HS-27A (cell line): Measurements from ENCODE around the gene IL27RA.

Experiments used
- DNase-seq: peaks from one replicate; pipeline ENCODE4 v3.0.0-alpha.2; 2012; ENCODE audit warnings: low read depth, missing footprints

Gene IL27RA

DNA sequence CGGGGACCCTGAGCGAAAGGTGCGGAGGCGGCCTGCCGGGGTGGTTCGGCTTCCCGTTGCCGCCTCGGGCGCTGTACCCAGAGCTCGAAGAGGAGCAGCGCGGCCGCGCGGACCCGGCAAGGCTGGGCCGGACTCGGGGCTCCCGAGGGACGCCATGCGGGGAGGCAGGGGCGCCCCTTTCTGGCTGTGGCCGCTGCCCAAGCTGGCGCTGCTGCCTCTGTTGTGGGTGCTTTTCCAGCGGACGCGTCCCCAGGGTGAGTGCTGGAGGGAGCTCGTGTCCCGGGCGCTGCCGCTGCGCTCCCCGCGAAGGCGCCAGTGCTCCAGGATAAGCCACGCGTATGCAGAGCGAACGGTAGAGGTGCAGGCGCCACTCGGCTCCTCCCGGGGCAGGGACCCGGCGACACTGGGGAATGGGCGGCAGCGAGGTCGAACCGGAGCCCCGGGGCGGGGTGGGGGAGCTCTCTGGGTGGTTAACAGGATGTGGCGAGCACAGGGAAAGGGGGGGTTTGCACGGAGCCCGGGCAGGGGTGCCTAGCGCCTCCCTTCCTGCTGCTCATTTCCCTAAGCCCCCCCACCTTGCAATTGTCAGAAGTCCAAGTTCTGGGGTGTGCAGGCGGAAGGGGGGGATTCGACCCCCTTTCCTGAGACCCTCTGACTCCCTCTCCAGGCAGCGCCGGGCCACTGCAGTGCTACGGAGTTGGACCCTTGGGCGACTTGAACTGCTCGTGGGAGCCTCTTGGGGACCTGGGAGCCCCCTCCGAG, at the start of gene IL27RA:
IL27RA (plus strand) TSS at position 44 of the 762 bp plus-strand sequence; CDS start at position 155, 111 bp downstream.
- no peak for DNase-seq

- DNase-seq: no peak
These were observed 49.5 kb upstream of the IL27RA start for GRCh38 chr19:13981988-13982501.

DNA sequence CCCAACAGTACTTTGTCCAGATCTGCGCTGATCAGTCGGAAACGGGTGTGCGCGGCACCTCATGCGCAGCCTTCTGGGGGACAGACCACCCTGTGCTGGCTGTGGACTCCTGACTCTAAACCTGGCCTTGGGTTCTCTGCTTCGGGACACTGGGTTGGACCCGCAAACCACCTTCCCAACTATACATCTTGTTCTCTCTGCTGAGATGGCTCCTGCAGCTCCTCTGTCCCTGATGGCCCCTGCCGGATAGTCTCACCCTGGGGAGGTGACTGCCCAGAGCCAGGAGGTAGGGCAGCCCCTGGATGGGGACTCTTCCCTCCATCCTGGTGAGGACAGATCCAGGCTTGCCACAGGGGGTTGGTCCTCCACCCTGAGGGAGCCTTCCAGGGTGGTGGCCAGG, 48.8 kb upstream of the IL27RA start:
- no peak for DNase-seq

DNA sequence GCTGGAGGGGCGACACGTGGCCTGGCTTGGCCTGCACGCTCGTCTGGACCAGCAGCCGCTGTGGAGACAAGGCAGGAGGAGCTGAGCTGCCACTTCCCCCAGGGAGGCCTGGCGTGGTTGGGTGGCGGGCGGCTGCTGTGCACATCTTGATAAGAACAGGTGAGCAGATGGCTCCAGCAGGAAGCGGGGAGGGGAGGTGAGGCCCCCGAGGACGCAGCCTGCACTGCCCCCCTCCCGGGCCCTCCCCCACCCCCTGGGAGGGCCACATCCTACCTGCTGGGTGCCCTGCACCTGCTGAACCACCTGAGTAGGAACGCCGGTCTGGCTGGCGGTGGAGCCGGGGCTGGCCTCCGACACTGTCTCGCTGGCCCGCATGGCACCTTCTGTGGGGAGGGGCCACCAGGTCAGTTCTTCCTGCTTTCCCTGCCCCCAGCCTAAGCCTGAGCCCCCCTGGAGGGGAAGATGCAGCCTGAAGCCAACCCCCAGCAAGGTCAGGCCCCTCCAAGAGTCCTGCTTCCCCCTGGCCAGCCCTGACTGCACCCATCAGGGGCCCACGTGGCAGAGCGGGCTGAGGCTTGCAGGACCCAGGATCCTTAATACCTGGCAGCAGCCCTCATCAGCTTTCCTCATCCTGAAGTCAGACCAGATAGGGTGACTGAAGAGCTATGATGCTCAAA, 48.2 kb upstream of the IL27RA start:
- no peak for DNase-seq

- no peak for DNase-seq
These were observed 47.4 kb upstream of the IL27RA start for GRCh38 chr19:13984186-13984585.

DNA sequence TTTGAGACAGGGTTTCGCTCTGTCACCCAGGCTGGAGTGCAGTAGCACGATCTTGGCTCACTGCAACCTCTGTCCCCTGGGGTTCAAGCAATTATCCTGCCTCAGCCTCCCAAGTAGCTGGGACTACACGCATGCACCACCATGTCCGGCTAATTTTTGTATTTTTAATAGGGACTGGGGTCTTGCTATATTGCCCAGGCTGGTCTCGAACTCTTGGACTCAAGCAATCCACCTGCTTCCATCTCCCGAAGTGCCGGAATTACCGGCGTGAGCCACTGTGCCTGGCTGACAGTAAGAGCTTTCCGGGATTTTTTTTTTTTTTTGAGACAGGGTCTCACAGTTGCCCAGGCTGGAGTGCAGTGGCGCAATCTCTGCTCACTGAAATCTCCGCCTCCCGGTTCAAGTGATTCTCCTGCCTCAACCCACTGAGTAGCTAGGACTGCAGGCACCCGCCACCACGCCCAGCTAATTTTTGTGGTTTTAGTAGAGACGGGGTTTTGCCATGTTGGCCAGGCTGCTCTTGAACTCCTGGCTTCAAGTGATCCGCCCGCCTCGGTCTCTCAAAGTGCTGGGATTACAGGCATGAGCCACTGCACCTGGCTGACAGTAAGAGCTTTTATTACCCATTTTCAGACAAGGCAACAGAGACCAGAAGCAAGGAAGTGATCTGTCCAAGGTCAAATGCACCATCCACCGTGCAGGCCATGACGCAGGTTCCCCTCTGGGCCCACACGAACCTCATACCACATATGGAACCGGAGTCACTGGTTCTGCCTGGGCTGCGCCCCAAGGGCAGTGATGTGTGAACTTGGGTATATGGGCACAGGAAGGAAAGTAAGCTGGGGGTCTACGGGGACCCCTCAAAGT, 46.5 kb upstream of the IL27RA start:
- DNase-seq: no peak

GRCh38 chr19:13985771-13986347, 45.7 kb upstream of the IL27RA start:
- DNase-seq: no peak

GRCh38 chr19:13986348-13986904, 45.1 kb upstream of the IL27RA start:
- DNase-seq: no peak

GRCh38 chr19:13987101-13987890, 44.3 kb upstream of the IL27RA start:
- no peak for DNase-seq

GRCh38 chr19:13989487-13989886, 42.1 kb upstream of the IL27RA start:
- DNase-seq: no peak

GRCh38 chr19:13990085-13990484, 41.5 kb upstream of the IL27RA start:
- DNase-seq: no peak

- no peak for DNase-seq
These were observed 39.5 kb upstream of the IL27RA start for GRCh38 chr19:13992025-13992424.

GRCh38 chr19:13993590-13994300, 37.8 kb upstream of the IL27RA start:
- DNase-seq: no peak

- DNase-seq: no peak
These were observed 36.4 kb upstream of the IL27RA start for GRCh38 chr19:13995017-13995728.

DNA sequence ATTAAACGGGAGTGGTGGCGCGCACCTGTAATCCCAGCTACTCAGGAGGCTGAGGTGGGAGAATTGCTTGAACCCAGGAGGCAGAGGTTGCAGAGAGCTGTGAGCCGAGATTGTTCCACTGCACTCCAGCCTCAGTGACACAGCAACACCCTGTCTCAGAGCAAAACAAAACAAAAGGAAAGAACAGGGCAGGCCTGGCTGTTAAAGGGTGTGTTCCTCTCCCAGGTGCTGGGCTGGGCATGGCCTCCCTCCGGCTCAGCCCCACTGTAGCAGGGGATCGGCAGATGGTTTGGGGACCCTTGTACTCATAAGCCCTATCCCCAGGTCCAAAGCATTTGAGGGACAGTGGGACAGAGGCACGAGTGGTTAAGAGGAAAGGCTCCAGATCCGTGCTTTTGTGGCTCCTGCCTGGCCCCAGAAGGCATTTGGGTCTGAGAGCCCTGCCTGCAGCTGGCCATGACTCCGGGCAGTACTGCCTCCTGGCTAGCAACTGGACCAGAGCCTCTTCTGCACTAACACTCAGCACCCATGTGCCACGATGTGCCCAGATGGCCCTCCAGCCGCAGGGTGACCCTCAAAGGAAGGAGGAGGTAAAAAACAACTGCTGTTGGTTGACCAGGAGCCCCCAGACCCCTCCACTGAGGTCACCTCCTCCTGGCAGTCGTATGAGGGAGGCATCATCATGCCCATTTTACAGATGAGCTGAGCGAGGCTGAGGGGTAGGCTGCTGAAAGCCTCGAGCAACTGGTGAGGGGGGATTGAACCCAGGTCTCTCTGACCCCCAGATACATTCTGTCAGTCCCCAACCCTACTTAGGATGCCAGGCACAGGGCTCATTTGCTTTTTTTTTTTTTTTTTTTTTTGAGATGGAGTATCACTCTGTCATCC, 35.4 kb upstream of the IL27RA start:
- no peak for DNase-seq

DNA sequence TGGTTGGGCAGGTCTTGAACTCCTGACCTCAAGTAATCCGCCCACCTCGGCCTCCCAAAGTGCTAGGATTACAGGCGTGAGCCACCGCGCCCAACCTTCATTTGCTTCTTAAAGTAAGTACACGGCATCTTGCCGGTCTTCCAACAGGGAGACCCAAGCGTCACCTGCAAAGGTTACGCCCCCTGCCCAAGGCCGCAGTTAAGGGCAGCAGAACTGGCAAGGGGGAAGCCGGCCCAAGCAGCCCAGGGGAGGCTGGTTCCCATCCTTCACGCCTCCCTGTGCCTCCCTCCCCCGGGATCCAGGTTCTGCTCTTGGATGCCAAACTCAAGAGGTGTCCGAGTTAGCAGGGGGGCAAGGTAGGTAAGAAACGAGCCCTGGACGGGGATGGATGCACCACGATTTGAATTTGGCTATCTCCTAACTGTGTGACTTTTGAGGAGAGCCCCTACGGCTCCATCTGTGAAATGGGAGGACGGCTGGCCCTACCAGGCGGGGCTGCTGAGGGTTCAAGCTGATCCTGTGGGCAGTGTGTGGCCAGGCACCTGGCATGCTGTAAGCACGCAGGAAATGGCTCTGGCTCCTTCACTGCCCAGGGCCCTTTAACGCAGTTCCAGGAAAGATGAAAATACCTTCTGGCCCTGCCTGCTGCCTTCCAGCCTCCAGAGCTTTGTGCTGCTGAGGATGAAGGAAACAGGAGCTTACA, 34.5 kb upstream of the IL27RA start:
- no peak for DNase-seq

DNA sequence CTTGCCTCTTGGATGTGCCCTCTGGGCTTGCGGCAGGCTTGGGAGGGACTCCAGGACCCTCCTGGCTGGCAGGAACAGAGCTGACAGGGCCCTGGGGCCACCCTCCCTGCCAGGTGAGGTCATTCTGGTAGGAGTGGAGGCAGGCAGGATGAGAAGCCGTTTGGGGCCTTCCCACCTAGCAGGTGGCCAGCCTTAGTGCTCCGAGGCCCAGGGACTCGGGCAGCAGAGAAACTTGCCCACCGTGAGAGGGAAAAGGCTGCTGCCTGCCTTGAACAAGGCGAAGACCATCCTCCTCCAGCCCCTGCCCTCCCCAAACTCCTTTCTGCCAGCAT, 34.0 kb upstream of the IL27RA start:
- DNase-seq: no peak

DNA sequence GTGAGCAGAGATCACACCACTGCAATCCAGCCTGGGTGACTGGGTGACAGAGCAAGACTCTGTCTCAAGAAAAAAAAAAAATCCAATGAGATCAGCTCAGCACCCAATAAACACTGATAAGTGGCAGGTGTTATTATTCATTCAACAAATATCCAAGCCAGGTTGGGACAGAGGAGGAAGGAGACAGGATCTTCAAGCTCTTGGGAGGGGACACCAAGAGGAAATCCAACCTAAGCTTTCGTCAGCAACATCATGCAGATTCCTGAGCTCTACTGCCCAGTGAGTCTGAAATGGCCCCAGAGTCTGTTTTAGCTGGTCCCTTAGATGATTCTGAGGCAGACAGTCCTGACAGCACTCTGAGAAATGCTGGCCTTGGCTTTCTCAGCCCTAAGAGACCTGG, 33.1 kb upstream of the IL27RA start:
- no peak for DNase-seq
